HK-2 (cell line): ENCODE results near the gene SEC11A.

ENCODE experiments used
- DNase-seq: peaks from one replicate; pipeline ENCODE4 v3.0.0-alpha.2; 2018; ENCODE audit not compliant: unreplicated experiment

Gene SEC11A

DNA sequence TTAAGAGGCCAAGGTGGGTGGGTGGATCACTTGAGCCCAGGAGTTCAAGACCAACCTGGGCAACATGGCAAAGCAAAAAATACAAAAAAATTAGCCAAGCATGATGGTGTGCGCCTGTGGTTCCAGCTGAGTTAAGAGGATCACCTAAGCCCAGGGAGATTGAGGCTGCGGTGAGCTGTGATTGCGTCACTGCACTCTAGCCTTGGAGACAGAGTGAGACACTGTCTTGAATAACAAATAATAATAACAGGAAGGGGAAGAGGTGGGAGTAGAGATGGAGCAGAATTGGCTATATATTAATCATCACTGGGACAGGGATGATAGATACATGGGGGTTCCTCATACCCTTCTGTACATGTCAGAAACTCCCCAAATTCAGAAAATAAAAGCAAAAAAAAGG, 34.1 kb downstream of the SEC11A start:
- DNase-seq: peak; percentile 39

- no peak for DNase-seq
Observed at GRCh38 chr15:84671211-84671610, 44.7 kb downstream of the SEC11A start.

DNA sequence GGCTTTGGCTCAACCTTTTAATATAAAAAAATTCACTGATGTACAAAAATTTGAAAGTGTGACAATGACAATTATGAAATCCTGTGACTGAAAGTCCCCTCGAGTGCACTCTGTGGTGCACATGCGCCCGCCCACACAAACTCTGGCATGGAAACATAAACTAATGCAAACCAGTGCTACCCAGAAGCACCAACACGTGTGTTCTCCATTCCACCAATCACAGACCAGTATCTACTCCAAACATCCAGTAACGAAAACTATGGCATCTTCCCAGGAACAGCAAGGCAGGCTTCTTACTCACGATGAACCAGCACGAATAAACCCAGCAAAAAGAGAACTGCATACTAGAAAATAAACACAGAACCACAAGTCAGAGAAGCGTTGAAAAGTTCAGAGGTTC, 46.2 kb downstream of the SEC11A start:
- DNase-seq: no peak

GRCh38 chr15:84668221-84668982, 47.5 kb downstream of the SEC11A start:
- no peak for DNase-seq

GRCh38 chr15:84666373-84666772, 49.6 kb downstream of the SEC11A start:
- DNase-seq: no peak

DNA sequence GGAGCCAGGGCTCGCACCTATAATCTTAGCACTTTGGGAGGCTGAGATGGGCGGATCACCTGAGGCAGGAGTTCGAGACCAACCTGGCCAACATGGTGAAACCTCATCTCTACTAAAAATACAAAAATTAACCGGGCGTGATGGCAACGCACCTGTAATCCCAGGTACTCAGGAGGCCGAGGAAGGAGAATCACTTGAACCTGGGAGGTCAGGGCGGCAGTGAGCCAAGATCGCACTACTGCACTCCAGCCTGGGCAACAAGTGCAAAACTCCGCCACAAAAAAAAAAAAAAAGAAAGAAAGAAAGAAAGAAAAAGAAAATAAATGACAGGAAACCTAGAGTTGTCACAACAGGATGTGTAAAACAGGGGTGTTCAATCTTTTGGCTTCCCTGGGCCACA, 54.9 kb downstream of the SEC11A start:
- DNase-seq: no peak

- DNase-seq: no peak
Observed at GRCh38 chr15:84659904-84660781, 55.8 kb downstream of the SEC11A start.

DNA sequence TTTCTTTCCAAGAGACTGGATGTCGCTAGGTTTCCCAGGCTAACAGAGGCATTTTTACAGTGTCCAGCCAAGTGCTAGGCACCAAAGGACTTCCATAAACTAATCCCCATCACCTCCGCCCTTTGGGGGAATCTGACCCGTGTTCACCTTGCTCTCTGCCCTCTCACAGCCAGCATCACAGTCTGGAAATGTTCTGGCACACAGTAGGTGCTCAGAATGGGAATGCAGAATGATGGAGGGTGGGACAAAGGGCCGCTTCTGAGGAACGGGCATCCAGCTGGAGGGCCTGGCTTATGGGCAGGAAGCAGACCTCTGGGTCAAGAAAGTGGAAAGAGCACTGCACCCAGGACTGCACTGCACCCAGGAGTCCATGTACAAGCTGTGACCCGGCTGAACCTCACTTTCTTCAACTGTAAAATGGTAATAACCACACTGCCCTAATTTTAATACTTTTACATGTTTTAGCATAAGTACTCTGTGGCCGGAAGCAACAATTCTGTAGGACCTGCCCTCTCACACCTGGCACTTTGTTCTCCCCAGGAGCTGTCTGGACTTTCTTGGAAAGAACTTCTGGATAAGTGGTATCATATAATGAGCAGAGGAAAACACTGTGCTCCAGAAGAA, 57.0 kb downstream of the SEC11A start:
- no peak for DNase-seq

- no peak for DNase-seq
Observed at GRCh38 chr15:84658080-84658787, 57.7 kb downstream of the SEC11A start, which contains the start of gene NMB. Gene NMB, minus strand, starts transcription at chr15:84658199. Its CDS starts 47 bp downstream, at chr15:84658152.

GRCh38 chr15:84657748-84658079, 58.2 kb downstream of the SEC11A start:
- no peak for DNase-seq

- no peak for DNase-seq
Observed at GRCh38 chr15:84656972-84657371, 59.0 kb downstream of the SEC11A start.

GRCh38 chr15:84654689-84655453, 61.1 kb downstream of the SEC11A start:
- DNase-seq: peak; percentile 64

DNA sequence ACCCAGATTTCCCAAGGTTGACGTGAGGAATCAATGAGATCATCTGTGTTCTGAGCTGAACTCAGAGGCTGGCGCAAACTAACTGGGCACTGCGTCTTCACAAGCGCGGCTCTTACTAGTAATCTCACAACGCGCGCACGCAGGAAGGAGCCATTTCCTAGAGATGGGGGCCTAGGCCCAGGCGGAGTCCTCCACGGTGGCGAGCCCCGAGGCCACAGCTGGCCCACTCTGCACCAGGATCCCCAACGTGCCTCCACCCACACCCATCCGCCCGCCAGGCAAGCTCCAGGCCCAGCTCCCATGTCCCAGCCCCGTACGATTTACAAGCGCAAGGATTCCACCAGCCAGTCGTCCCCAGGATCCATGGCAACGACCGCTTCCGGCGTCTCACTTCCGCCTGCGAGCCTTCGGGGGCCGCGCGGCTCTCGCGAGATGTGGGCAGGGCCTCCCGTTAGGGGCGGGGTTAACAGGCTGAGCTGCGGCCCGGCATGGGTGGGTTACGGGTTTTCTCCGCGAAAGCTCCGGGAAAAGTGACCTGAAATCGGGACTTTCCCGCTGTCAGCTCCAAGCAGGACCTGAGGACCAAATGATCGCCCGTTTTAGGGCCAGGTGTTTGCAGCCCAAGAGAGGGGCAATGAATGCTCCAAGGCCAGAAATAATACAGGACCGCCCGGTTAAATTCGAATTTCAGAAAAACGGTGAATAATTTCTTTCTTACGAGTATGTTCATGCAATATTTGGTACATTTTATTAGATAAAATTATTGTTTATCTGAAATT, 61.8 kb downstream of the SEC11A start, which contains the start of gene WDR73:
Gene WDR73 (minus strand): TSS at position 374 of the 779 bp plus-strand sequence. CDS start 9 bp downstream, at position 365.
- peak; percentile 91 for DNase-seq

GRCh38 chr15:84653584-84653909, 62.4 kb downstream of the SEC11A start:
- DNase-seq: no peak

DNA sequence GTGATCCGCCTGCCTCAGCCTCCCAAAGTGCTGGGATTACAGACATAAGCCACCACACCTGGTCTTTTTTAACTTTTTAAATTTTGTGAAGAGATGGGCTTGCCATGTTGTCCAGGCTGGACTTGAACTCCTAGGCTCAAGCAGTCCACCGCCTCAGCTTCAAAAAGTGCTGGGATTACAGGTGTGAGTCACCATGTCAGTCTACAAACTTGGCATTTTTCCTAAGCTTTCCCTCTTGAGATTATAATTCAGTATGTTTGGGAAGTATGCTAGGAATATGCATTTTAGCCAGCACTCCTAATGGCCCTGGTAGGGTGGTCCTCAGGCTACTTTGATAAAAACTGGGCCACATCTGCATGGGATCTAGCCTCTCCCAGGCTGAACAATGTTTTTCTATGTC, 66.2 kb downstream of the SEC11A start:
- DNase-seq: no peak

DNA sequence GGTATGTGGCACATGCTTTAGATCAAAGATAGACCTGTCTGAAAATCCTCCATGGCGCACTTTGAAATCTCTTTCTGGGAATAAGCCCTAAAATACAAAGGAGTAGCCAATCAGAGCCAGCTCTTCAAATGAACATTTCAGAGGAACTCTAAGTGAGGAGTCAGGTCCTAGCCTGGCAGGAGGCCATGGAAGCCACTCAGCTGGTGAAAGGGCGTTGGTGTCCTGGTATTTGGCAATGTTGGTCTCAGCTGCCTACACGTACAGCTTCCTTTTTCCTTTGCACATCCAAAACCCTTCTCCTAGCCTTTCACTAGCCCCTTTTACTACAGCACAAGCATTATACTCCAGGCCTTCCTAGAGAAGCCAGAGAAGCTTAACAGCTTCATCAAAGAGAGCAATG, 67.4 kb downstream of the SEC11A start:
- no peak for DNase-seq

- DNase-seq: no peak
Observed at GRCh38 chr15:84647726-84648125, 68.2 kb downstream of the SEC11A start.

DNA sequence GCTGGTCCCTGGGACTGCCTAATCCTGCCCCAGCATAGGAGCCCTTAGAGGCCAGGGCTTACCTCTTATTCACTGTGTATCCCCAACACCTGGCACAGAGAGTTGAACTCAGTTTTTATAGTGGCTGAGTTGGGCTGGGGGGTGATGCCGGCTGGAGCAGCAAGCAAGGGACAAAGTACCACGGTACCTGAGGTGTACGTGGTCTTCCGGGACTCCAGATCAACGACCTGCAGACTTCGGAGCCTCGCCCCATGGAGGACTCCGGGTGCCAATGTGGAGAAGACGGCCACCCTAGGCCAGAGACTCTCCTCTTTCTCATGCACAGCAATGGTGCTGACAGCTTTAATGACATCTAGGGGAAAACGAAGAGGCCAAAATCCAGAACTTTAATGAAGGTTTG, 69.9 kb downstream of the SEC11A start:
- no peak for DNase-seq

- DNase-seq: no peak
Observed at GRCh38 chr15:84645496-84645895, 70.4 kb downstream of the SEC11A start.

DNA sequence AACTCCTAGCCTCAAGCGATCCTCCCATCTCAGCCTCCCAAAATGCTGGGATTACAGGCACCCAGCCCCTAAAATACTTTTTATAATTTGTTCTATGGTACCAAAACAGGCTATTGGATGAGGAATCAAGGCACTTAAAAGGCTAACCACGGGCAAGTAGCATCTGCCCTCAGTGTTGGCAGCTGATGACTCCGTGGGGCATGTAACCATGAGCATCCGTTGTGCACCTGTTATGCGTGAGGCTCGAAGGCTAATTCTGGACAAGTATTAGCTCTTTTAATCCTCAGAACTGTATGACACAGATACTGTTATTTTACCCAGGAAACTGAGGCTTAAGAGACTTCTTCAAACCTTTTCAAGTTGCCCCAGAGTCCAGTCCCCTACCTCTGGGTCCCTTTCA, 72.1 kb downstream of the SEC11A start:
- no peak for DNase-seq
